A673 (cell line): ENCODE results near the gene ENTPD5. TPM values are rescaled to one million over a fixed set of nuclear protein-coding genes. Genes with fewer than 3 reads are reported as not detected.

ENCODE experiments used
- Bru-seq: library from RNA; stranded (reverse); fragments of 400-500 nt; gene quantifications from one replicate; lab custom pipeline; 2021; lab: Mats Ljungman, UMichigan
- BruChase-seq, 2 experiments: library from RNA; stranded (reverse); fragments of 400-500 nt; gene quantifications; one replicate each; lab custom pipeline; 2021; lab: Mats Ljungman, UMichigan
- BruUV-seq: library from RNA; stranded (reverse); fragments of 400-500 nt; replicated peaks from 2 replicates; lab custom pipeline; 2021; lab: Mats Ljungman, UMichigan
- CTCF ChIA-PET: fragments of 300-600 bp; sonication (Branson Sonifier 250); formaldehyde crosslinking; loops from one replicate; lab custom pipeline; 2022; ENCODE audit warnings: antibody characterized with exemption; lab: Charles Lee
- POLR2A ChIA-PET: fragments of 300-600 bp; sonication (Branson Sonifier 250); formaldehyde crosslinking; loops from one replicate; lab custom pipeline; 2022; ENCODE audit warnings: antibody characterized with exemption; ENCODE audit not compliant: low non-redundant PET; lab: Charles Lee
- DNase-seq: peaks from one replicate; pipeline ENCODE4 v3.0.0-alpha.2; 2015; ENCODE audit warnings: low spot score
- H3K27ac ChIP-seq: fragments of 200-600 bp; sonication (generic); 2 replicates; pipeline ENCODE4 v1.5.1; 2016; ENCODE audit warnings: mixed run types, low read depth, mild to moderate bottlenecking, mixed read lengths, antibody characterized with exemption, low read length; ENCODE audit not compliant: poor library complexity, severe bottlenecking
- H3K27me3 ChIP-seq: fragments of 200-600 bp; sonication (generic); replicated peaks from 2 replicates; pipeline ENCODE4 v1.6.1; 2017; ENCODE audit warnings: mixed run types, low read depth, mild to moderate bottlenecking, mixed read lengths, antibody characterized with exemption, low read length; ENCODE audit not compliant: insufficient read depth, poor library complexity
- H3K36me3 ChIP-seq: fragments of 200-600 bp; sonication (generic); 2 replicates; pipeline ENCODE4 v1.6.1; 2016; ENCODE audit warnings: mixed run types, mild to moderate bottlenecking, mixed read lengths, antibody characterized with exemption, low read length; ENCODE audit not compliant: insufficient read depth, poor library complexity, severe bottlenecking
- H3K4me1 ChIP-seq: fragments of 200-600 bp; sonication (generic); 2 replicates; pipeline ENCODE4 v1.6.1; 2017; ENCODE audit warnings: mixed run types, mild to moderate bottlenecking, mixed read lengths, antibody characterized with exemption, low read length; ENCODE audit not compliant: insufficient read depth, poor library complexity, severe bottlenecking
- H3K4me3 ChIP-seq: fragments of 200-600 bp; sonication (generic); 2 replicates; pipeline ENCODE4 v1.5.1; 2016; ENCODE audit warnings: low read depth, mixed run types, mild to moderate bottlenecking, mixed read lengths, low read length; ENCODE audit not compliant: poor library complexity, severe bottlenecking
- H3K9me3 ChIP-seq: fragments of 200-600 bp; sonication (generic); 2 replicates; pipeline ENCODE4 v1.6.1; 2016; ENCODE audit warnings: mixed run types, low read depth, mild to moderate bottlenecking, mixed read lengths, antibody characterized with exemption, low read length; ENCODE audit not compliant: poor library complexity, severe bottlenecking
- CTCF ChIP-seq: fragments of 300-800, 200-600 bp; sonication (generic); conservative IDR thresholded peaks from 2 replicates; pipeline ENCODE4 v1.5.1; 2017; ENCODE audit warnings: low read depth, mild to moderate bottlenecking, antibody characterized with exemption, low read length, moderate library complexity, mixed read lengths
- EZH2 ChIP-seq: fragments of 200-600 bp; sonication (generic); IDR thresholded peaks from 2 replicates; pipeline ENCODE4 v1.6.1; 2017; ENCODE audit warnings: borderline replicate concordance, low read depth, mild to moderate bottlenecking, mixed read lengths, antibody characterized with exemption, low read length; ENCODE audit not compliant: poor library complexity, severe bottlenecking
- intact Hi-C: fragments of 100-400 bp; cut with micrococcal nuclease; formaldehyde crosslinking; loops from one replicate; pipeline ENCODE4 v1.10.0; 2022; ENCODE audit not compliant: unreplicated experiment
- long read RNA-seq: library from polyadenylated mRNA; stranded (forward); transcript quantifications from one replicate; pipeline ENCODE4 v2.0.0, GENCODE V29; 2022
- total RNA-seq: library from RNA; stranded (reverse); gene quantifications from 2 replicates; pipeline ENCODE4 v1.2.3, GENCODE V29; 2021

Gene ENTPD5
- total RNA-seq (14.6 and 15.4 TPM in 2 replicates), Bru-seq, nascent RNA (percentile 54 among the genes with signal in this experiment), BruChase-seq, experiment 1, labeled RNA remaining after a 2-hour chase (percentile 55 among the genes with signal in this experiment), BruChase-seq, experiment 2, labeled RNA remaining after a 6-hour chase (percentile 64 among the genes with signal in this experiment)
- long read RNA-seq, full-length matches to known transcripts: 2 of 17 reads
- long read RNA-seq, partial matches to known transcripts: 0 of 17 reads
- long read RNA-seq, other reads (novel, unspliced or antisense): 15 of 17 reads

- no TSS peak for BruUV-seq
- H3K36me3 ChIP-seq: no peaks in the 10 kb centered on the region
These were observed at the start of gene ENTPD5, which contains the start of gene BBOF1 for GRCh38 chr14:74018586-74019407. TSS of gene ENTPD5 (minus strand) at chr14:74019288. CDS start at chr14:73988102, 31,186 bp downstream. TSS of gene BBOF1 (plus strand) at chr14:74019349. CDS start at chr14:74019479, 130 bp downstream.

GRCh38 chr14:74065746-74066575 lies 46.9 kb upstream of the ENTPD5 start:
- CTCF ChIA-PET: no interaction called here
- intact Hi-C loops: no loop called here
- no peak overlapping the region for H3K27ac ChIP-seq
- no peaks in the 10 kb centered on the region for H3K9me3 ChIP-seq
- no peaks in the 10 kb centered on the region for H3K27me3 ChIP-seq
- POLR2A ChIA-PET: no interaction called here
- H3K4me3 ChIP-seq: no peak overlapping the region
- no peaks in the 10 kb centered on the region for H3K4me1 ChIP-seq
- DNase-seq: no peak
- H3K36me3 ChIP-seq: no peaks in the 10 kb centered on the region
- BruUV-seq: no TSS peak
- TF ChIP-seq EZH2 (no peak), CTCF (no peak)

More at GRCh38 chr14:74018586-74019407, at the start of gene ENTPD5, which contains the start of gene BBOF1:
- Histone ChIP-seq H3K27me3 (no peaks in the 10 kb centered on the region), H3K4me3 (peak within 1 kb of the TSS; percentile 99), H3K27ac (peak within 1 kb of the TSS; percentile 95), H3K9me3 (no peaks in the 10 kb centered on the region), H3K4me1 (no peaks in the 10 kb centered on the region)
- intact Hi-C loops: loop anchor here (2.0 kb wide), 1 partner anchor 290 kb away; no protein-coding TSS in a partner anchor
- ChIA-PET CTCF (interaction anchor here (0.7 kb wide), 1 partner anchor 448 kb away, joined by 3 read pairs; no protein-coding TSS in a partner anchor), POLR2A (interaction anchor here (0.6 kb wide), 1 partner anchor 121 kb away, joined by 8 read pairs; no protein-coding TSS in a partner anchor)
- TF ChIP-seq CTCF (no peak), EZH2 (no peak)
- peak; percentile 91 for DNase-seq

GRCh38 chr14:74064883-74065282 lies 45.8 kb upstream of the ENTPD5 start:
- CTCF ChIA-PET: no interaction called here
- no TSS peak for BruUV-seq
- H3K9me3 ChIP-seq: no peaks in the 10 kb centered on the region
- intact Hi-C loops: no loop called here
- no peaks in the 10 kb centered on the region for H3K27me3 ChIP-seq
- H3K4me3 ChIP-seq: no peak overlapping the region
- no peaks in the 10 kb centered on the region for H3K4me1 ChIP-seq
- H3K36me3 ChIP-seq: peaks cover 6% of the 10 kb centered on the region
- no peak for DNase-seq
- POLR2A ChIA-PET: no interaction called here
- no peak overlapping the region for H3K27ac ChIP-seq
- no peak for TF ChIP-seq CTCF
- TF ChIP-seq EZH2: no peak
